Endothelial cell of umbilical vein (primary cell): Measurements from ENCODE around the gene LANCL2. TPM values are rescaled to one million over a fixed set of nuclear protein-coding genes. Genes with fewer than 3 reads are reported as not detected.

ENCODE experiments used
- BruUV-seq: library from RNA; stranded (reverse); fragments of 400-500 nt; replicated peaks from 2 replicates; lab custom pipeline; 2021; lab: Mats Ljungman, UMichigan
- CTCF ChIA-PET: fragments of 300-600, 350-600 bp; sonication (Branson Sonifier 250); formaldehyde crosslinking; loops from one replicate; lab custom pipeline; 2021; ENCODE audit warnings: antibody characterized with exemption, inconsistent platforms; lab: Charles Lee
- POLR2A ChIA-PET: fragments of 300-600, 350-600 bp; sonication (Branson Sonifier 250); formaldehyde crosslinking; loops from one replicate; lab custom pipeline; 2021; ENCODE audit warnings: antibody characterized with exemption, inconsistent platforms; lab: Charles Lee
- DNase-seq: peaks from one replicate; pipeline ENCODE4 v3.0.0-alpha.2; 2011; ENCODE audit warnings: low read depth, low spot score
- FAIRE-seq: peaks from 2 replicates; lab custom pipeline; 2011; peaks lifted over from hg19 to GRCh38; lab: Jason Lieb, UNC
- H2AFZ ChIP-seq: 2 replicates; pipeline ENCODE4 v1.6.0; 2012; ENCODE audit warnings: low read depth, low read length, control low read depth, inconsistent platforms
- H3K27ac ChIP-seq: 2 replicates; pipeline ENCODE4 v1.5.1; 2011; ENCODE audit warnings: low read depth, mild to moderate bottlenecking, control low read depth, low read length, moderate library complexity; ENCODE audit not compliant: insufficient read depth
- H3K27me3 ChIP-seq, 2 experiments: 2 replicates each; pipeline versions ENCODE4 v1.6.0 to v1.6.1; 2011; ENCODE audit warnings: low read length in 2 of 2, mixed read lengths in 1 of 2; ENCODE audit not compliant: control insufficient read depth in 2 of 2, insufficient read depth in 2 of 2
- H3K36me3 ChIP-seq, 2 experiments: 2 replicates in 1 of 2; 3 replicates in 1 of 2; pipeline ENCODE4 v1.5.1; 2011; ENCODE audit warnings: low read length in 2 of 2, mild to moderate bottlenecking in 1 of 2, moderate library complexity in 1 of 2; ENCODE audit not compliant: control insufficient read depth in 2 of 2, insufficient read depth in 2 of 2; ENCODE audit errors: extremely low read depth in 1 of 2
- H3K4me1 ChIP-seq: 3 replicates; pipeline ENCODE4 v1.5.1; 2011; ENCODE audit warnings: mild to moderate bottlenecking, low read length; ENCODE audit not compliant: control insufficient read depth, insufficient read depth; ENCODE audit errors: extremely low read depth
- H3K4me2 ChIP-seq: 2 replicates; pipeline ENCODE4 v1.6.1; 2011; ENCODE audit warnings: low read length, control low read depth, mixed read lengths; ENCODE audit not compliant: insufficient read depth
- H3K4me3 ChIP-seq, 3 experiments: fragments of 200-600 bp in 1 of 3; sonication (generic), shearing (Covaris generic) in 1 of 3; replicated peaks in 1 of 3; 2 replicates each; pipeline ENCODE4 v1.5.1; 2011 to 2016; ENCODE audit warnings: control low read depth in 3 of 3, low read length in 3 of 3, mild to moderate bottlenecking in 2 of 3, inconsistent platforms in 1 of 3, low read depth in 1 of 3, moderate library complexity in 1 of 3; ENCODE audit not compliant: insufficient read depth in 1 of 3
- H3K79me2 ChIP-seq: 2 replicates; pipeline ENCODE4 v1.6.0; 2012; ENCODE audit warnings: low read length, inconsistent platforms; ENCODE audit not compliant: control insufficient read depth, insufficient read depth
- H3K9ac ChIP-seq: replicated peaks from 2 replicates; pipeline ENCODE3; 2011; ENCODE audit warnings: low read length, control low read depth; ENCODE audit not compliant: insufficient read depth; ENCODE audit errors: extremely low read depth
- H3K9me1 ChIP-seq: replicated peaks from 3 replicates; pipeline ENCODE4 v1.6.0; 2011; ENCODE audit warnings: mild to moderate bottlenecking, low read length; ENCODE audit not compliant: control insufficient read depth, insufficient read depth; ENCODE audit errors: extremely low read depth
- H3K9me3 ChIP-seq: replicated peaks from 2 replicates; pipeline ENCODE4 v1.5.1; 2012; ENCODE audit warnings: low read length, inconsistent platforms; ENCODE audit not compliant: control insufficient read depth, insufficient read depth
- H4K20me1 ChIP-seq: replicated peaks from 2 replicates; pipeline ENCODE3; 2011; ENCODE audit warnings: mild to moderate bottlenecking, low read length; ENCODE audit not compliant: control insufficient read depth, insufficient read depth; ENCODE audit errors: extremely low read depth
- EZH2 ChIP-seq: IDR thresholded peaks from 2 replicates; pipeline ENCODE4 v1.6.1; 2012; ENCODE audit warnings: borderline replicate concordance, low read depth, mild to moderate bottlenecking, moderate library complexity, low read length, inconsistent platforms; ENCODE audit not compliant: severe bottlenecking
- GATA2 ChIP-seq: IDR thresholded peaks from 2 replicates; pipeline ENCODE4 v1.7.0; 2011; ENCODE audit warnings: low read depth, mild to moderate bottlenecking, moderate library complexity, mixed read lengths, low read length; ENCODE audit not compliant: insufficient read length, insufficient read depth
- JUN ChIP-seq: IDR thresholded peaks from 2 replicates; pipeline ENCODE4 v1.6.1; 2011; ENCODE audit warnings: borderline replicate concordance, low read depth; ENCODE audit not compliant: insufficient read length, insufficient read depth
- MYC ChIP-seq: IDR thresholded peaks from one replicate; pipeline ENCODE4 v1.6.1; 2011; ENCODE audit warnings: mild to moderate bottlenecking, low read depth, low read length
- POLR2A ChIP-seq: IDR thresholded peaks from 2 replicates; pipeline ENCODE4 v1.6.1; 2012; ENCODE audit warnings: low read depth, mild to moderate bottlenecking, control low read depth, low read length
- POLR2AphosphoS5 ChIP-seq: IDR thresholded peaks from 2 replicates; pipeline ENCODE4 v1.6.1; 2012; ENCODE audit warnings: low read depth, mild to moderate bottlenecking, control low read depth, low read length, moderate library complexity; ENCODE audit not compliant: insufficient read depth
- dilution Hi-C: fragments of 300-500 bp; cut with MboI; formaldehyde crosslinking; loops from one replicate; pipeline ENCODE4 v1.15.0; 2019; ENCODE audit warnings: low sequenced_read_pairs; ENCODE audit not compliant: extremely low pct_ligation_motif_present
- intact Hi-C: fragments of 100-400 bp; cut with micrococcal nuclease; formaldehyde crosslinking; loops from one replicate; pipeline ENCODE4 v1.10.0; 2022
- polyA plus RNA-seq, 4 experiments: library from polyadenylated mRNA; depleted of rRNA in 3 of 4; stranded (reverse) in 3 of 4; unstranded in 1 of 4; fragments of >200 nt; gene quantifications; 2 replicates each; pipeline versions ENCODE4 v1.2.1 to v1.2.3, GENCODE V29; 2011 to 2012; ENCODE audit warnings: missing spikeins in 1 of 4
- total RNA-seq: library from RNA; stranded (reverse); gene quantifications from 2 replicates; pipeline ENCODE4 v1.2.3, GENCODE V29; 2021
- TF ChIP-seq, protein P1 (sequence below), 2 donors: IDR thresholded peaks; 1 replicate in 1 of 2; 2 replicates in 1 of 2; pipeline ENCODE4 v1.5.1; 2011; ENCODE audit warnings: low read length in 2 of 2, mild to moderate bottlenecking in 2 of 2, moderate library complexity in 2 of 2, control low read depth in 1 of 2, inconsistent platforms in 1 of 2, low read depth in 1 of 2; ENCODE audit not compliant: insufficient read depth in 1 of 2; ENCODE audit errors: extremely low read depth in 1 of 2

Gene LANCL2
- total and polyA plus RNA-seq, 2 donors (not counting 3 experiments of a cell fraction or from before 2014, with no cell fraction given): 19.2 to 25.3 TPM

DNA sequence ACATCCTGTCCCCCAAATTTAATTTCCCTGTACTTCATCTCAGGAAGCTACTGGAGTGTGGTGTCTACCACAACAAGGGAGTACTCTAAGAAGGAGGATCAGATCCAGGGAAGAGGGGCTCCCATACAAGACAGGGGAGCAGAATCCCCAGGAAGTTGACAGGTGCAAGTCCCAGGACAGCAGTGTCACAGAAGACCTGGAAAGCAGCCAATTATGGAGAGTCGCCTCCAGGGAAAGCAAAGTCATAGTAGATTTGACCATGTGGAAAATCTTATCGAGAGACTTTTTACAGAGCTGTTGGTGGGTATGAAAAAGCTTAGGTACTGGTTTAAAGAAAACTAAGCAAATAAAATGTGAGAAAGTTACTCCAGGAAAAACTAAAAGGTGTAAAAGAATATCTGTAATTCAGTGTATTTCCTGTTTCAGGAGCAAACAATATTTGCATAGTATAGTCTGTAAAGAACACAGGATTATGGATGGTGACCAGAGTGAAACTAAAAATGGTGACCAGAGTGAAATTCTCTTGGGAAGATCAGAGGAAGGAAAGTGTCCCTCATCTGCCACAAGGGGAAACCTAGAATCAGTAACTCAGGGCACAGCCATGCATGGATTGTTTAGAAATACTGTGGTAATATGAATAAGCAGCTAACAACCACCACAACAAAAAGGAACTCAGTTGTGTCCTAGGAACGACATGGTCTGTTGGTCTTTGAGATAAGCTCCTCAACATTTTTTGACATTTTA is 44.5 kb downstream of the LANCL2 start:
- Histone ChIP-seq H3K27me3 (no peaks in the 10 kb centered on the region), H3K79me2 (no peaks in the 10 kb centered on the region), H3K27ac (no peak overlapping the region), H3K36me3 (peaks cover 0 to 5% of the 10 kb centered on the region in 2 experiments), H3K4me1 (no peaks in the 10 kb centered on the region), H3K4me2 (no peak overlapping the region), H3K9ac (no peak overlapping the region), H4K20me1 (no peaks in the 10 kb centered on the region), H3K4me3 (no peak overlapping the region), H3K9me1 (no peaks in the 10 kb centered on the region), H3K9me3 (no peaks in the 10 kb centered on the region), H2AFZ (no peak overlapping the region)
- no TSS peak for BruUV-seq
- dilution Hi-C loops (no loop called here), intact Hi-C loops (no loop called here)
- FAIRE-seq: no peak
- POLR2A ChIA-PET: interaction anchor here (0.7 kb wide), 1 partner anchor 106 kb away, joined by 4 read pairs; no protein-coding TSS in a partner anchor
- no peak for DNase-seq
- CTCF ChIA-PET: interaction anchor here (1.0 to 2.0 kb wide), 4 partner anchors 14 to 131 kb away, joined by 3 to 5 read pairs (median 4); no protein-coding TSS in a partner anchor
- no peak for TF ChIP-seq GATA2
- TF ChIP-seq MYC: no peak
- no peak for TF ChIP-seq JUN
- no peak for TF ChIP-seq POLR2A
- TF ChIP-seq, protein P1, sequence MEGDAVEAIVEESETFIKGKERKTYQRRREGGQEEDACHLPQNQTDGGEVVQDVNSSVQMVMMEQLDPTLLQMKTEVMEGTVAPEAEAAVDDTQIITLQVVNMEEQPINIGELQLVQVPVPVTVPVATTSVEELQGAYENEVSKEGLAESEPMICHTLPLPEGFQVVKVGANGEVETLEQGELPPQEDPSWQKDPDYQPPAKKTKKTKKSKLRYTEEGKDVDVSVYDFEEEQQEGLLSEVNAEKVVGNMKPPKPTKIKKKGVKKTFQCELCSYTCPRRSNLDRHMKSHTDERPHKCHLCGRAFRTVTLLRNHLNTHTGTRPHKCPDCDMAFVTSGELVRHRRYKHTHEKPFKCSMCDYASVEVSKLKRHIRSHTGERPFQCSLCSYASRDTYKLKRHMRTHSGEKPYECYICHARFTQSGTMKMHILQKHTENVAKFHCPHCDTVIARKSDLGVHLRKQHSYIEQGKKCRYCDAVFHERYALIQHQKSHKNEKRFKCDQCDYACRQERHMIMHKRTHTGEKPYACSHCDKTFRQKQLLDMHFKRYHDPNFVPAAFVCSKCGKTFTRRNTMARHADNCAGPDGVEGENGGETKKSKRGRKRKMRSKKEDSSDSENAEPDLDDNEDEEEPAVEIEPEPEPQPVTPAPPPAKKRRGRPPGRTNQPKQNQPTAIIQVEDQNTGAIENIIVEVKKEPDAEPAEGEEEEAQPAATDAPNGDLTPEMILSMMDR (IDR thresholded peaks at IDR 0.05; ENCODE audit: extremely low read depth in 1 of 2, insufficient read depth in 1 of 2, low read depth in 1 of 2, low read length in 2 of 2): no peak
- TF ChIP-seq POLR2AphosphoS5: no peak
- no peak for TF ChIP-seq EZH2
